DLD1 (cell line): ENCODE results near the gene OR13H1.
"Not testable (repeated sequence)": the region's sequence is repeated elsewhere in the genome, so short reads cannot be mapped to it uniquely, and the experiment has no call there.

Experiments
- in situ Hi-C: cut with HindIII; loops from 2 replicates; pipeline ENCODE4 v1.10.0; 2017; ENCODE audit warnings: low sequenced_read_pairs

The OR13H1 gene, protein sequence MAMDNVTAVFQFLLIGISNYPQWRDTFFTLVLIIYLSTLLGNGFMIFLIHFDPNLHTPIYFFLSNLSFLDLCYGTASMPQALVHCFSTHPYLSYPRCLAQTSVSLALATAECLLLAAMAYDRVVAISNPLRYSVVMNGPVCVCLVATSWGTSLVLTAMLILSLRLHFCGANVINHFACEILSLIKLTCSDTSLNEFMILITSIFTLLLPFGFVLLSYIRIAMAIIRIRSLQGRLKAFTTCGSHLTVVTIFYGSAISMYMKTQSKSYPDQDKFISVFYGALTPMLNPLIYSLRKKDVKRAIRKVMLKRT

DNA sequence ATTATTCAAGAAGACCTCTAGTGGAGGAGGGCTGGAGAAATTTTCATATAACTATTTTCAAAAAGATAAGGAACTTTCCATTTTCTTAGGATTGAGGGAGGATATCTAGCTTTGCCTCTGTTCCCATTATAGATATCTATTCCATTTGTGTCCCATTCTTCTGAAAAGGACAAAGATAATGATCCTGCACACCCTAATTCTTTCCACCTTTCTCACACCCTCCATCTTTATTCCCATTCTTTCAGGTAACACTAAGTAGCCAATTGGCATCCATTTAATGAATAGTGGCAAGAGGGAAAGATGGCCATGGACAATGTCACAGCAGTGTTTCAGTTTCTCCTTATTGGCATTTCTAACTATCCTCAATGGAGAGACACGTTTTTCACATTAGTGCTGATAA is at the start of gene OR13H1:
Gene OR13H1 (plus strand): TSS at position 301 of the 400 bp plus-strand sequence. CDS start 0 bp downstream, at position 301.
- in situ Hi-C loops, result no loop called here

DNA sequence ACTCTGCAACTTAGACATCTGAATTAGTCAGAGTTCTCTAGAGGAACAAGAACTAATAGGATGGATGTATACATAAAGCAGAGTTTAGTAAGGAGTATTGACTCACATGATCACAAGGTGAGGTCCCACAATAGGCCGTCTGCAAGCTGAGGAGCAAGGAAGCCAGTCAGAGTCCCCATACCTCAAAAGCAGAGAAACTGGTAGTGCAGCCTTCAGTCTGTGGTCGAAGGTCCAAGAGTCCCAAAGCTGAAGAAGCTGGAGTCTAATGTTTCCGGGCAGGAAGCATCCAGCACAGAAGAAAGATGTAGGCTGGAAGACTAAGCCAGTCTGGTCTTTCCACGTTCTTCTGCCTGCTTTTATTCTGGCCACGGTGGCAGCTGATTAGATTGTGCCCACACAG is 42.3 kb upstream of the OR13H1 start:
- in situ Hi-C loops, result not testable (repeated sequence)

DNA sequence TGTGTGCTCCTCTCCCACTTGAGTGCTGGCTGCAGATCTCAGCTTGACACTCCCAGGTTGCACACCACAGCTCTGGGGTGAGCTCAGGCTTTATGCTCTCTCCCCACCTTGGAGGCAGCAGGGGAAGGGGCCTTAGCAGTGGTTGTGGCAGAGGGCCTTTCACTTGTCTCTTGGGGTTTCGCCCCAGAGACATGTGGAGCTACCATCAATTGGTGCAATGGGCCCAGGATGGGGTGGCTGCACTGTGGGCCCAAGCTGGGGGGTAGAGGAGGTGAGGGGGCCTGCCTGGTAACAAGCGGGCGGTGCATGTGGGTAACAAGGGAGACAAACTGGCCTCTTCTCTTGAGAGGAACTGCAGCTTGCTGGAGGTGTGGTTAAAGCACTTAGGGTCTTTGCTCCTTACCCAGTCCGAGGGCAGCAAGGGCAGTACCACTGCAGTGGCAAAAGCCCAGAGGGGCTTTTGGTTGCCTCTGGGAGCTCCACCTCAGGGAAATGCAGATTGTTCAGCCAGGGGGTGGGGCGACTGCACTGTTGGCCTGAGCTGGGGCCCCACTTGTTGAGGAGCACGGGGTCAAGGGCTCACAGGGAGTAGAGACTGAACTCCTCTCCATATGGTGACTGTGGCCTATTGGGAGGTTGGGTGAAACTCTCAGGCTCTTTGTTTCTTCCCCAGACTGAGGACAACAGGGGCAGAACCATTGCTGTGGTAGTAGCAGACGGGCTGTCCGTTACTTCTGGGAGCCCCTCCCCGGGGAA is 30.5 kb upstream of the OR13H1 start:
- in situ Hi-C loops, result no loop called here

DNA sequence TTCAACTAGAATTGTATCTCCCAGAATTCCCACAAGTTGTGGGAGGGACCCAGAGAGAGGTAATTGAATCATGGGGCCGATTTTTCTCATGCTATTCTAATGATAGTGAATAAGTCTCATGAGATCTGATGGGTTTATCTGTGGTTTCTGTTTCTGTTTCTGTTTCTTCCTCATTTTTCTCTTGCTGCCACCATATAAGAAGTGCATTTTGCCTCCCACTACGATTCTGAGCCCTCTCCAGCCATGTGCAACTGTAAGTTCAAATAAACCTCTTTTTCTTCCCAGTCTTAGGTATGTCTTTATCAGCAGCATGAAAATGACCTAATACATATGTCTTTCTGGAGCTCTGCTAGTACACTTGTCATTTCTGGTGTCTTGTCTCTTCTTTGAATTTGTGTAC is 22.1 kb upstream of the OR13H1 start:
- in situ Hi-C loops, result no loop called here

DNA sequence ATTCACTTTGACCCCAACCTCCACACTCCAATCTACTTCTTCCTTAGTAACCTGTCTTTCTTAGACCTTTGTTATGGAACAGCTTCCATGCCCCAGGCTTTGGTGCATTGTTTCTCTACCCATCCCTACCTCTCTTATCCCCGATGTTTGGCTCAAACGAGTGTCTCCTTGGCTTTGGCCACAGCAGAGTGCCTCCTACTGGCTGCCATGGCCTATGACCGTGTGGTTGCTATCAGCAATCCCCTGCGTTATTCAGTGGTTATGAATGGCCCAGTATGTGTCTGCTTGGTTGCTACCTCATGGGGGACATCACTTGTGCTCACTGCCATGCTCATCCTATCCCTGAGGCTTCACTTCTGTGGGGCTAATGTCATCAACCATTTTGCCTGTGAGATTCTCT is 344 bp downstream of the OR13H1 start:
- in situ Hi-C loops, result no loop called here

DNA sequence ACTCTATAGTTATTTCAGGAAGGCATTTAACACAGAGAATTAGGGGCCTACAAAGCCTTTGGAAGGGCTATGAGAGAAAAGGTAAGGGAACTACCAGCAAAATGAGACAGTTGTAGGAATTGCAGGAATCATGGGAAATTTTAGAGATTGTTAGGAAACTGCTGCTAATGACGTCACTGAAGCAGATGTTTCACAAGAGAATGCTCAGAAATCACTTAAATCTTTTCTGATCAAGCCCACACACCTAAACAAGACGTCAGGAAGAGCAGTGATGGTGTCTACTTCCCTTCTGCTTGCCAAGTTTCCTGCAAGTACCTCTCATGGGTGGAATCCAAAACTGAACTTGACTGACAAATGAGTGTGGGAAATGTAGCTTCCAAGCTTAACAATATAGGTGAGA is 5.1 kb downstream of the OR13H1 start:
- in situ Hi-C loops, result no loop called here

DNA sequence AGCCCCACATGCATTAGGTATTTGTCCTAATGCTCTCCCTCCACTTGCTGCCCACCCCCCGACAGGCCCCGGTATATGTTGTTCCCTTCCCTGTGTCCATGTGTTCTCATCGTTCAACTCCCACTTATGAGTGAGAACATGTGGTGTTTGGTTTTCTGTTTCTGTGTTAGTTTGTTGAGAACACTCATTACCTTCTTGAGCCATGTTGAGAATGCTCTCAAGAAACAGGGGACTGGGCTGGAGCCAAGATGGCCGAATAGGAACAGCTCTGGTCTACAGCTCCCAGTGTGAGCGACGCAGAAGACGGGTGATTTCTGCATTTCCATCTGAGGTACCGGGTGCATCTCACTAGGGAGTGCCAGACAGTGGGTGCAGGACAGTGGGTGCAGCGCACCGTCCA is 8.6 kb downstream of the OR13H1 start:
- in situ Hi-C loops, result not testable (repeated sequence)

DNA sequence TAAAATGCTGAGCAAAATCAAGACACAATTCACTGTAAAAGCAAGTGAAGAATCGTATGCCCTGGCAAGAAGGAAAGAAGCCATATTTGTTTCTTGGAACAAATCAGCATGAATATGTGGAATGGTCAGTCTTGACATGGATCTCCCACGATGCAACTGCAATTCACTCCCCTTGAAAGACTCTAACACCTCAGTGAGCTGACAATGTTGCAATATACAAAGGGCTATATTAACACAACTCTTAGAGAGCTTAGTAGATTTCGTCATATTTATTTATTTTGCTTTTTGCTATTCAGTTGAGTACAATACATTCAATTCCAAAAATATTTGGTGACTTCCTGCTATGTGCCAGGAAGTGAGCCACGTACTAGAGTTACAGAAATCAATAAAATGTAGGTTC is 14.7 kb downstream of the OR13H1 start:
- in situ Hi-C loops, result no loop called here

DNA sequence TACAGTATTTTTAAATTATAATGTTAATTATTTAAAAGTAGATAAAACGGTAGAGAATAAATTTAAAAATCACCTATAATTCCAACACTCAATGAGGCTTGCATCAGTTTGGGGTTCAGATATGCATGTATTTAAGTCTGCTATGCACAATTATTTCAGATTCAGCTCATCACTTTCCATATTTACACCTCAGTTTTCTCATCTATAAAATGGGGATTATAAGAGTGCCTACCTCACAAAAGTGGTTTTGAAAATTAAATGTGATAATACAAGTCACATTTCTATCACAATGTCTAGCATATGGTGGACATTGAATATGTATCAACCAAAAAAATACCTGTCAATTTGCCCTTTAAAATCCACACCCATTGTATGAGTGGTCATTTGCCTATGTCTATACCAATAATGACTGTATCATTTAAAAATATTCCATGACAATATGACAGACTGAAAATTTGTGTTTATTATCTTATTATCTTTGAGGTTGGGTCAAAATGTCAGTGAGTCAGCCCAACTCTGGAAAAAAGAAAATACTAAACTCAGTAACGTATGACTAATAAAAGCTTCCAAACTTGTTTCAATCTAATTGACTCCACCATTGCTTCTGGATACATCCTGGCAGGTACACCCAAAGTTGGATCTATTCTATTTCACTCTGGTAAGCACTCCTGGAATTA is 20.8 kb downstream of the OR13H1 start:
- in situ Hi-C loops, result no loop called here

DNA sequence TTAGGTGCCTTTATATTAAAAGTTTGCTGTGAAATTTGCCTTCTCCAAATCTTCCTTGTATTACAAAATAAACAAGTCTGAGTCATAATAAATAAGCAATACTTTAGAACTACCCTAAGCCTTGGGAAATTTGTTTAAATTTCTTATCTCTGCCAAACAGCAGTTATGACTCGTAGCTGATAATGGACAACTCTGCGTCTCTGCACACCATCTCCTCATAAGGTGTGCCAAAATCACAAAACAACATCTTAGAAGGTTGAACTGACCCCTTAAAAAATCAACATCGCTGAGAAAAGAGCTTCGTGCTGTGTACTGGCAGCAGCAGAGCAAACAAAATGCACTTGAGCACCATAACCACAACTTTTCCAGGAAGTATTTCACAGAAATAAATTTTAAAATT is 22.0 kb downstream of the OR13H1 start:
- in situ Hi-C loops, result no loop called here

DNA sequence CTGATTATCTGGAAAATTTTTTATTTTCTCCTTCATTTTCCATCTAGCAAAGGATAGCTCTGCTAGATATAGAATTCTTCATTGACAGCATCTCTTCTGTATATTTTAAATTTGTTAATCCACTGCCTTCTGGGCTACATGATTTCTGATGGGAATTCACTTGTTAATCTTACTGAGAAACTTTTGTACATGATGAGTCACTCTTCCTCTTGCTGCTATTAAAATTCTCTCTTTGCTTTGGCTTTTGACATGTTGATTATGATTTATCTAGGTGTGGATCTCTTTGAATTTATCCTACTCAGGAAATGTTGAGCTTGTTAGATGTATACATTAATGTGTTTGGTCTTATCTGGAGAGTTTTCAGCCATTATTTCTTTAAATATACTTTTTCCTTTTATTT is 27.5 kb downstream of the OR13H1 start:
- in situ Hi-C loops, result no loop called here

DNA sequence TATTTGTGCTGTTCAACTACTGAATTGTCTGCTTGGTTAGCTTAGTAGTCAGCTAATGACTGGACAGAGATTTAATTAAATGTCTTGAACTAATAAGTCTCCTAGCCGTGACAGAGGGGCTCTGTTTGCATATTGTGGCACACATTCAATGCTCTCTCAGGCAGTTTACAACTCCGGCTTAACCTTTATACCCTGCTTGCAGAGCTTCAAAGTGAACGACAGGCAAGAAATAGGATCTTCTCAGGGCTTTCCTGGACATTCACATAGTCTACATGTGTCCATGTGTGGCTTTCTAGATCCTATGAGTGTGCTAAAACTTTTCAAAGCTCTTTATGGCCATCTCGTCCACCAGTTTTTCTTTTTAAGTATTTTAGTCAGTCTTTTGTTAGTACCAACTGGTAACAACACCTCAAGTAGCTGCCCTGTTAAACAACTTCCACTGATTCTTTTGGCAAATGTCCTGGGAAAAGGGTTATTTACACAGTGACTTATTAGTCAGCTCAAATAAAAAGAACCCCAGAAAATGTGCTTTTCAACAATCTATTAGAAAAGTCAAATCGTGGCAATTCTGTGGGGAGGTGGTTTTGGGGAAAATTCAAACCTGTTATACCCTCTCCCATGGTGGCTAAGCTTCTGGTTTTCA is 28.6 kb downstream of the OR13H1 start:
- in situ Hi-C loops, result no loop called here

DNA sequence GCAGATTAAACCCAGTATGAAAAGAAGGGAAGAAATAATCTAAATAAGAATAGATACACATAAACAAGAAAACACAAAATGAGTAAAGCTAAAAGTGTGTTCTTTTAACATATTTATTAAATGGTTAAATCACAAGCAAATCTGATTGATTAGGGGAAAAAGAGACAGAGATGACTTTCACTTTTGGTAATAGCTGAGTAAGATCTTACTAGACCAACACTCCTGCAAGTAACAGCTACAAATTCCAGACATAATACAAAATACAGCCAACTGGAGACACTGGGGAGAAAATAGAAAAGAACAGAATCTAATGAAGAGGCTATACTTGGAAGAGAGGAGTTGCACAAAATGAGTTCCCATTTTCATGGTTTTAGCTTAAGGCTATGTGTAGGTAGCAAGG is 33.5 kb downstream of the OR13H1 start:
- in situ Hi-C loops, result no loop called here

DNA sequence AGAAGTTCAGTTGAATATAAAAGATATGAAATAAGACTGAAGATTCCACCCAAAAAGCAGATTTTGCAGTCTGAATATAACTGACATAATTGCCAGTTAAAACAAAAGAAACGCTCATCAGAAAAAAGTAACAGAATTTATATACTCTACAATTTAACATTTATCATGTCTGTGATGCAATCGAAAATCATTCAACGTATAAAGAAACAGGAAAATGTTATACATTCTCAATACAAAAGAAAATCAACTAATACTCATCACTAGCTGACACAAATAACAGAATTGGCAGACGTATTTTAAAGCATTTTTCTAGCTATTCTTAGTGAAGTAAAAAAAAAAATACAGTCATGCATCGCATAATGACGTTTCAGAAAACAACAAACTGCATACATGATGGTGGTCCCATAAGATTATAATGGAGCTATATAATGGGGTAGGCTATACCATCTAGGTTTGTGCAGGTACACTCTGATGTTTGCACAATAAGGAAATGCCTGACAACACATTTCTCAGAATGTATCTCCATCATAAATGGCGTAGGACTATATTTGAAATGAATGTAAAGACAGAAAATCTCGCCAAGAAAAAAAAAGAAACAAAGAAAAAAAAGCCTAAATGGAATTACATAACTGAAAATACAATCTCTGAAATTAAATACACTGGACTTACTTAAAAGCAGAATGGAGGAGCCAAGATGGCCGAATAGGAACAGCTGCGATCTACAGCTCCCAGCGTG is 34.3 kb downstream of the OR13H1 start:
- in situ Hi-C loops, result no loop called here

DNA sequence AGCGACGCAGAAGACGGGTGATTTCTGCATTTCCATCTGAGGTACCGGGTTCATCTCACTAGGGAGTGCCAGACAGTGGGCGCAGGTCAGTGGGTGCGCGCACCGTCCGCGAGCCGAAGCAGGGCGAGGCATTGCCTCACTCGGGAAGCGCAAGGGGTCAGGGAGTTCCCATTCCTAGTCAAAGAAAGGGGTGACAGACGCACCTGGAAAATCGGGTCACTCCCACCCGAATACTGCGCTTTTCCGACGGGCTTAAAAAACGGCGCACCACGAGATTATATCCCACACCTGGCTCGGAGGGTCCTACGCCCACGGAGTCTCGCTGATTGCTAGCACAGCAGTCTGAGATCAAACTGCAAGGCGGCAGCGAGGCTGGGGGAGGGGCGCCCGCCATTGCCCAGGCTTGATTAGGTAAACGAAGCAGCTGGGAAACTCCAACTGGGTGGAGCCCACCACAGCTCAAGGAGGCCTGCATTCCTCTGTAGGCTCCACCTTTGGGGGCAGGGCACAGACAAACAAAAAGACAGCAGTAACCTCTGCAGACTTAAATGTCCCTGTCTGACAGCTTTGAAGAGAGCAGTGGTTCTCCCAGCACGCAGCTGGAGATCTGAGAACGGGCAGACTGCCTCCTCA is 35.0 kb downstream of the OR13H1 start:
- in situ Hi-C loops, result not testable (repeated sequence)

DNA sequence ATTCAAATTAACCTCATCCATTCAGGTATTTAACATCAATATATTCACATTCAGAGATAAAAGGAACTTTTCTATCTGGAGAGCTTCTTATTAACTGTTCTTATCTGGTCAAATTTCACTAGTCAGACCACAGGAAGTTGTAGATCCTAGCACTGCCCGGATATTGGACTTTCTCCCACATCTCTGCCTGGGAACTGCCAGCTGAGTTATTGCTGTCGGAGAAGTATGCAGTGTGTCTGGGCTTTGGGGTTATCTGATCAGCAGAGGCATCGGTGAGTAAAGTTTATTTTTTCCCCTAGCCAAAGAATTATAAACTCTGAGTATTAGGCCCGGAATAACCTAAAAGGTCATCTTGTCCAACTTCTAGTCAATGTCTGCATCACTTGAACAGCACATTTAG is 45.1 kb downstream of the OR13H1 start:
- in situ Hi-C loops, result no loop called here
